Measurements from ENCODE around the gene NPDC1. TPM values are rescaled to one million over a fixed set of nuclear protein-coding genes. Genes with fewer than 3 reads are reported as not detected.

The NPDC1 gene
- total and polyA plus RNA-seq, 12 donors, result 5.1 to 311 (median 43.3) TPM

DNA sequence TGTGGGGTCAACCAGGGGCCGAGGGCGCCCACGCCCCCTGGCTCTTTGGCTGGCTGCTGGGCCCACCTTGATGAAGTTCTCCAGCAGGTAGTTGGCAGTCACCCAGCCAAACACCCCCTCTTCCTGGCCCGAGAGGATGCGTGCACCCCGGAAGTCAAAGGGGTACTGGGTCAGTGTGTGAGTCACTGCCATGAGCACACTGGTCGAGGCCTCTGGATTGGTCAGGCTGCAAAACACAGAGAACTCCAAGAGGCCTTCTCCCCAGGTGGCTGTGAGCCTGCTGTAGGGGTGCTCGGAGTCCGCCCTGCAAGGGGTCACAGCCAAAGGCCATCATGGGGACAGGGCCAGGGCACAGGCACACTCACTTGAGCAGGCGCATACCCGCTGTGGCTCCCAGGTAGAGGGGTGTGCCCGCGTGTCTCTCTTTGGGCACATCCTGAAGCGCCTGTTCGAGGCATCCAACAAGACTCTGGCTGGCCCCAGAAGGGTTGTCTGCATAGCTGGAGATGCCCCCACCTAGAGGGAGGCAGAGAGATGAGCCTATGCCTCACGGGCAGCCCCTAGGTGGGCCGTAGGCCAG is 5.3 kb upstream of the NPDC1 start:
- Histone ChIP-seq H3K27ac (no peak overlapping the region), H3K9me3 (replicated peaks in 1 of 3) (no peaks in the 10 kb centered on the region), H3K36me3 (replicated peaks in 1 of 2) (no peaks in the 10 kb centered on the region), H3K27me3 (peaks cover 68% of the 10 kb centered on the region), H3K4me3 (no peak overlapping the region), H3K4me1 (replicated peaks in 1 of 2) (peaks cover 2 to 24% of the 10 kb centered on the region in 2 donors)
- no peak for DNase-seq
- WGBS, 4 donors, result 77 to 93% (median 91%) methylated on average over 7 to 17 of the region's 17 CpGs
- TF ChIP-seq POLR2A (IDR thresholded peaks at IDR 0.05), result no peak
- TF ChIP-seq, protein P1, sequence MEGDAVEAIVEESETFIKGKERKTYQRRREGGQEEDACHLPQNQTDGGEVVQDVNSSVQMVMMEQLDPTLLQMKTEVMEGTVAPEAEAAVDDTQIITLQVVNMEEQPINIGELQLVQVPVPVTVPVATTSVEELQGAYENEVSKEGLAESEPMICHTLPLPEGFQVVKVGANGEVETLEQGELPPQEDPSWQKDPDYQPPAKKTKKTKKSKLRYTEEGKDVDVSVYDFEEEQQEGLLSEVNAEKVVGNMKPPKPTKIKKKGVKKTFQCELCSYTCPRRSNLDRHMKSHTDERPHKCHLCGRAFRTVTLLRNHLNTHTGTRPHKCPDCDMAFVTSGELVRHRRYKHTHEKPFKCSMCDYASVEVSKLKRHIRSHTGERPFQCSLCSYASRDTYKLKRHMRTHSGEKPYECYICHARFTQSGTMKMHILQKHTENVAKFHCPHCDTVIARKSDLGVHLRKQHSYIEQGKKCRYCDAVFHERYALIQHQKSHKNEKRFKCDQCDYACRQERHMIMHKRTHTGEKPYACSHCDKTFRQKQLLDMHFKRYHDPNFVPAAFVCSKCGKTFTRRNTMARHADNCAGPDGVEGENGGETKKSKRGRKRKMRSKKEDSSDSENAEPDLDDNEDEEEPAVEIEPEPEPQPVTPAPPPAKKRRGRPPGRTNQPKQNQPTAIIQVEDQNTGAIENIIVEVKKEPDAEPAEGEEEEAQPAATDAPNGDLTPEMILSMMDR (IDR thresholded peaks at IDR 0.05), result no peak
- intact Hi-C loops (cut with DNase I), result no loop called here

DNA sequence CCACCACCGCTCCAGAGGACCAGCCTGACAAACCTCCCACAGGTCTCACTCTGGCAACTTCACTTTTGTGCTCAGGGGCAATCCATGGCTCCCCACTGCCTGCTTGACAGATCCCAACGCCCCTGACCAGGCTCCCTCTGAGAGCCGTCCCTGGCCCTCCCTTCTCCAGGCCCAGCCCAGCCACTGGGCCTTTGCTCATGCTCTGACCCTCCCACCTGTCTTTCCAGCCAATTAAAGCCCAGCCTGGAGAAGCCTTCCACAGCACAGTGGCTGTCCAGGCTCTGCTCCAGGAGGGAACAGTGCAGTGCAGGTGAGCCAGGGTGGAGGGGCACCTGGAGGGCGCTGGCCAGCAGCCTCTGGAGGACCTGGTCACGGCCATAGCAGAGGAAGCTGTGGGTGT is 4.6 kb upstream of the NPDC1 start:
- no peak overlapping the region for H3K27ac ChIP-seq
- intact Hi-C loops (cut with DNase I), result no loop called here

DNA sequence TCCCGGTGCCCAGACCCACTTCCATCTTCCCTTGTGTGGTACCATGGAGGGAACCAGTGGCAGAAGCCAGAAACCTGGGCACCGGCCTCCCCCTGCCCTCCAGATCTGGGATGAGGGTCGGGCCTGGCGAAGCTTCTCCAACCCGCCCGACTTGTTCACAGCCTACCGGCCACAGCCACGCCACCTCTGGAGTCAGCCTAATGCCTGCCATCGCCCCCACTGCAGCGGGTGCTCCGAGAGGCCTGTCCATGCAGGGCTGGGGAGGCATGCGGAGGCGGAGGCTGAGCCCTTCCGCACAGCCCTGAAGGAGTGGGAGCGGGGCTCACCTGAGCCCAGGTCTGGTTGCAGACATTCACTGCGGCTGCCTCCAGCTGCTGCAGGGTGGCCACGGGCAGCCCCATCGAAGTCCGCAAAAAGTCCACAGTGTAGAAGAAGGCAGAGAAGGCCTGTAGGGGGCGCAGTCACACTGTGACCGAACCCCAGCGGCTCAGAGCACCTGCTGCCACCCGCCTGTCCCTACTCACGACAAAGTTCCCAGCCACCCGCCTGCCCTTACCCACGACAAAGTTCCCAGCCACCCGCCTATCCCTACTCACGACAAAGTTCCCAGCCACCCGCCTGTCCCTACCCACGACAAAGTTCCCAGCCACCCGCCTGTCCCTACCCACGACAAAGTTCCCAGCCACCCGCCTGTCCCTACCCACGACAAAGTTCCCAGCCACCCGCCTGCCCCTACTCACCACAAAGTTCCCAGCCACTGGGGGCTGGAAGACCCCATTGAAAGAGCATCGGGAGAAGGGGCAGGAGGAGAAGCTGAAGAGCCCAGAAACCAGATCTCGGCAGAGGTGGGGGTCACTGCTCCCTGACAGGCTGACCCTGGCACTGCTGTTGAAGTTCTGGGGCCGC is 3.8 kb upstream of the NPDC1 start:
- TF ChIP-seq POLR2A (IDR thresholded peaks at IDR 0.05), result no peak
- TF ChIP-seq, protein P1 (IDR thresholded peaks at IDR 0.05), result peak; percentile 19 to 63 (median 37)
- 35 to 64% (median 43%) methylated on average over 13 to 38 of the region's 38 CpGs for WGBS, 4 donors
- peaks cover 72% of the 10 kb centered on the region for H3K27me3 ChIP-seq
- H3K4me3 ChIP-seq, result no peak overlapping the region
- peaks cover 5 to 29% of the 10 kb centered on the region in 2 donors for H3K4me1 ChIP-seq (replicated peaks in 1 of 2)
- no peaks in the 10 kb centered on the region for H3K9me3 ChIP-seq (replicated peaks in 1 of 3)
- intact Hi-C loops (cut with DNase I), result no loop called here
- DNase-seq, result peak in 5 of 7 donors; percentile 60 to 78 (median 70)
- H3K36me3 ChIP-seq (replicated peaks in 1 of 2), result no peaks in the 10 kb centered on the region
- H3K27ac ChIP-seq, result no peak overlapping the region

More for the DNA sequence above, 4.6 kb upstream of the NPDC1 start:
- DNase-seq, result no peak
- TF ChIP-seq, protein P1 (IDR thresholded peaks at IDR 0.05), result no peak
- TF ChIP-seq POLR2A (IDR thresholded peaks at IDR 0.05), result no peak
- Histone ChIP-seq H3K27me3 (peaks cover 72% of the 10 kb centered on the region), H3K36me3 (replicated peaks in 1 of 2) (no peaks in the 10 kb centered on the region), H3K4me1 (replicated peaks in 1 of 2) (peaks cover 5 to 28% of the 10 kb centered on the region in 2 donors), H3K4me3 (no peak overlapping the region), H3K9me3 (replicated peaks in 1 of 3) (no peaks in the 10 kb centered on the region)
- WGBS, 4 donors, result 78 to 92% (median 83%) methylated on average over 3 to 5 of the region's 5 CpGs
